Ascending aorta (tissue), 2 donors: ENCODE data around the gene OTUB1. TPM values are rescaled to one million over a fixed set of nuclear protein-coding genes. Genes with fewer than 3 reads are reported as not detected.
A peak's percentile ranks its signal among the peaks of the same experiment; 100 is the strongest.

ENCODE experiments used
- DNase-seq, 2 donors: peaks; one replicate each; pipeline ENCODE4 v3.0.0-alpha.2; 2019; ENCODE audit warnings: low spot score in 2 of 2
- H3K27ac ChIP-seq, 2 donors: fragments of 200-600 bp; sonication (generic); one replicate each; pipeline ENCODE4 v1.5.1; 2016 to 2017; ENCODE audit warnings: mild to moderate bottlenecking in 1 of 2
- H3K27me3 ChIP-seq: fragments of 200-600 bp; sonication (generic); one replicate; pipeline ENCODE4 v1.5.1; 2017
- H3K36me3 ChIP-seq, 2 donors: fragments of 200-600 bp; sonication (generic); one replicate each; pipeline ENCODE4 v1.5.1; 2016
- H3K4me1 ChIP-seq, 2 donors: fragments of 200-600 bp; sonication (generic); one replicate each; pipeline ENCODE4 v1.5.1; 2016 to 2017; ENCODE audit warnings: mild to moderate bottlenecking in 1 of 2
- H3K4me3 ChIP-seq, 2 donors: fragments of 200-600 bp; sonication (generic); one replicate each; pipeline ENCODE4 v1.5.1; 2016 to 2017; ENCODE audit warnings: mild to moderate bottlenecking in 1 of 2
- H3K9me3 ChIP-seq, 2 donors: fragments of 200-600 bp; sonication (generic); one replicate each; pipeline ENCODE4 v1.5.1; 2016
- CTCF ChIP-seq, 3 experiments: fragments of 200-600 bp in 2 of 3; fragments of 450-650 bp in 1 of 3; sonication (generic) in 2 of 3; IDR thresholded peaks; one replicate each; pipeline ENCODE4 v1.5.1; 2016 to 2019; ENCODE audit warnings: antibody characterized with exemption in 3 of 3, mild to moderate bottlenecking in 1 of 3, moderate library complexity in 1 of 3
- intact Hi-C: fragments of 100-400 bp; cut with DNase I; formaldehyde crosslinking; loops from one replicate; pipeline ENCODE4 v1.15.1; 2023
- total RNA-seq: library from RNA; depleted of rRNA; stranded (reverse); fragments of >200 nt; gene quantifications from one replicate; pipeline ENCODE4 v1.1.0, GENCODE V29; 2016

OTUB1 gene
- total RNA-seq, 1 donor from 2014 or later = 89.4 TPM

- Histone ChIP-seq H3K27me3 (no peaks in the 10 kb centered on the region), H3K4me3 (no peak overlapping the region), H3K4me1 (peaks cover 11 to 18% of the 10 kb centered on the region in 2 donors), H3K36me3 (peaks cover 26 to 47% of the 10 kb centered on the region in 2 donors), H3K27ac (no peak overlapping the region), H3K9me3 (no peaks in the 10 kb centered on the region)
- DNase-seq = no peak
- intact Hi-C loops = no loop called here
- TF ChIP-seq CTCF (IDR thresholded peaks at IDR 0.05) = no peak
Observed at GRCh38 chr11:63996512-63996911, 10.3 kb downstream of the OTUB1 start.

GRCh38 chr11:63997104-63997700 is 11.0 kb downstream of the OTUB1 start:
- Histone ChIP-seq H3K36me3 (peaks cover 26 to 41% of the 10 kb centered on the region in 2 donors), H3K9me3 (no peaks in the 10 kb centered on the region), H3K4me3 (no peak overlapping the region), H3K27ac (no peak overlapping the region), H3K27me3 (no peaks in the 10 kb centered on the region), H3K4me1 (peaks cover 11 to 18% of the 10 kb centered on the region in 2 donors)
- TF ChIP-seq CTCF (IDR thresholded peaks at IDR 0.05) = no peak
- DNase-seq = no peak
- intact Hi-C loops = no loop called here

- H3K36me3 ChIP-seq = peaks cover 26 to 41% of the 10 kb centered on the region in 2 donors
- TF ChIP-seq CTCF (IDR thresholded peaks at IDR 0.05) = no peak
- no peak overlapping the region for H3K4me3 ChIP-seq
- no peak overlapping the region for H3K27ac ChIP-seq
- no peak for DNase-seq
- intact Hi-C loops = no loop called here
- no peaks in the 10 kb centered on the region for H3K9me3 ChIP-seq
- H3K27me3 ChIP-seq = no peaks in the 10 kb centered on the region
- peaks cover 11 to 18% of the 10 kb centered on the region in 2 donors for H3K4me1 ChIP-seq
Observed at GRCh38 chr11:63997801-63998337, 11.6 kb downstream of the OTUB1 start.

GRCh38 chr11:63998558-63999348 is 12.5 kb downstream of the OTUB1 start:
- H3K36me3 ChIP-seq = peaks cover 26 to 37% of the 10 kb centered on the region in 2 donors
- DNase-seq = no peak
- no peak for TF ChIP-seq CTCF (IDR thresholded peaks at IDR 0.05)
- no peaks in the 10 kb centered on the region for H3K9me3 ChIP-seq
- H3K27ac ChIP-seq = no peak overlapping the region
- H3K27me3 ChIP-seq = no peaks in the 10 kb centered on the region
- intact Hi-C loops = no loop called here
- peaks cover 11 to 18% of the 10 kb centered on the region in 2 donors for H3K4me1 ChIP-seq
- peak overlapping the region in 1 of 2 donors; percentile 62 for H3K4me3 ChIP-seq

- Histone ChIP-seq H3K27me3 (no peaks in the 10 kb centered on the region), H3K4me1 (peaks cover 11 to 18% of the 10 kb centered on the region in 2 donors), H3K27ac (no peak overlapping the region), H3K9me3 (no peaks in the 10 kb centered on the region), H3K4me3 (peak overlapping the region; percentile 47 to 62), H3K36me3 (peaks cover 26 to 37% of the 10 kb centered on the region in 2 donors)
- peak in 1 of 2 donors; percentile 75 for DNase-seq
- intact Hi-C loops = loop anchor here (1.0 kb wide), 2 partner anchors 149 to 154 kb away; no protein-coding TSS in a partner anchor
- TF ChIP-seq CTCF (IDR thresholded peaks at IDR 0.05) = no peak
Observed at GRCh38 chr11:63999349-64000025, 13.2 kb downstream of the OTUB1 start.
